HepG2 (cell line): ENCODE data around the gene WSCD2.

ENCODE experiments used
- ATF4 ChIP-seq, 2 experiments: fragments of 450-650 bp in 1 of 2; sonication (generic) in 1 of 2; formaldehyde crosslinking; IDR thresholded peaks; 2 replicates each; pipeline versions ENCODE4 v1.5.0 to v1.8.0; 2020 to 2022; ENCODE audit warnings: mild to moderate bottlenecking in 1 of 2, missing genetic modification reagents in 1 of 2
- BCLAF1 ChIP-seq: fragments of 450-650 bp; IDR thresholded peaks from 2 replicates; pipeline ENCODE4 v1.6.1; 2017; ENCODE audit warnings: mild to moderate bottlenecking
- CTCF ChIP-seq: sonication (generic); formaldehyde crosslinking; IDR thresholded peaks from 2 replicates; pipeline ENCODE4 v1.5.0; 2020; ENCODE audit warnings: mild to moderate bottlenecking, missing genetic modification reagents, moderate library complexity
- EZH2 ChIP-seq: conservative IDR thresholded peaks from 2 replicates; pipeline ENCODE4 v1.6.1; 2012; ENCODE audit warnings: mild to moderate bottlenecking, low read depth, low read length, moderate library complexity
- MBNL3 ChIP-seq: fragments of 250-450 bp; sonication (Bioruptor Pico); conservative IDR thresholded peaks from 2 replicates; pipeline ENCODE4 v1.8.0; 2022; ENCODE audit warnings: mild to moderate bottlenecking, inconsistent platforms
- MED13 ChIP-seq: sonication (generic); formaldehyde crosslinking; IDR thresholded peaks from 2 replicates; pipeline ENCODE4 v1.5.0; 2020; ENCODE audit warnings: missing genetic modification reagents
- POLR2A ChIP-seq, 2 experiments: IDR thresholded peaks; 2 replicates each; pipeline ENCODE4 v1.6.1; 2011; ENCODE audit warnings: low read depth in 2 of 2, low read length in 2 of 2, mild to moderate bottlenecking in 1 of 2, moderate library complexity in 1 of 2; ENCODE audit not compliant: insufficient read depth in 1 of 2
- RAD21 ChIP-seq: fragments of 450-650 bp; formaldehyde crosslinking; IDR thresholded peaks from 2 replicates; pipeline ENCODE4 v1.5.0; 2020; ENCODE audit warnings: mild to moderate bottlenecking
- SMC3 ChIP-seq: IDR thresholded peaks from 2 replicates; pipeline ENCODE4 v1.6.1; 2011; ENCODE audit warnings: low read length, improper control_type of control experiment
- ZBTB8A ChIP-seq: sonication (generic); formaldehyde crosslinking; IDR thresholded peaks from 2 replicates; pipeline ENCODE4 v1.4.0; 2020; ENCODE audit warnings: mild to moderate bottlenecking, low read depth, missing genetic modification reagents, borderline replicate concordance
- ZFX ChIP-seq: sonication (generic); formaldehyde crosslinking; IDR thresholded peaks from 2 replicates; pipeline ENCODE4 v1.4.0; 2020; ENCODE audit warnings: mild to moderate bottlenecking, low read depth, missing genetic modification reagents, moderate library complexity
- ZNF263 ChIP-seq: sonication (generic); formaldehyde crosslinking; IDR thresholded peaks from 2 replicates; pipeline ENCODE4 v1.4.0; 2020; ENCODE audit warnings: missing genetic modification reagents
- ZNF275 ChIP-seq: sonication (generic); formaldehyde crosslinking; IDR thresholded peaks from 2 replicates; pipeline ENCODE4 v1.8.0; 2022; ENCODE audit warnings: missing genetic modification reagents, mild to moderate bottlenecking, inconsistent platforms, borderline replicate concordance
- ZNF431 ChIP-seq: sonication (generic); formaldehyde crosslinking; IDR thresholded peaks from 2 replicates; pipeline ENCODE4 v1.9.0; 2022; ENCODE audit warnings: missing genetic modification reagents, low read depth, mild to moderate bottlenecking, borderline replicate concordance

- TF ChIP-seq ZBTB8A (CRISPR knock-in tag) (no peak), RAD21 (CRISPR knock-in tag) (no peak), ATF4 (CRISPR knock-in tag; IDR thresholded peaks at IDR 0.05) (no peak), BCLAF1 (no peak), ZNF263 (CRISPR knock-in tag) (no peak), CTCF (no peak), POLR2A (IDR thresholded peaks at IDR 0.05; ENCODE audit: insufficient read depth in 1 of 2, low read depth in 2 of 2, low read length in 2 of 2) (no peak), ZNF275 (CRISPR knock-in tag) (no peak), MED13 (CRISPR knock-in tag) (no peak), ZFX (no peak), MBNL3 (CRISPR knock-in tag) (no peak), EZH2 (no peak), ZNF431 (CRISPR knock-in tag) (no peak), SMC3 (no peak)
Measured at GRCh38 chr12:108270849-108271143, 141.7 kb downstream of the WSCD2 start.
